ENCODE measurements around the gene A4GALT.

A4GALT gene

DNA sequence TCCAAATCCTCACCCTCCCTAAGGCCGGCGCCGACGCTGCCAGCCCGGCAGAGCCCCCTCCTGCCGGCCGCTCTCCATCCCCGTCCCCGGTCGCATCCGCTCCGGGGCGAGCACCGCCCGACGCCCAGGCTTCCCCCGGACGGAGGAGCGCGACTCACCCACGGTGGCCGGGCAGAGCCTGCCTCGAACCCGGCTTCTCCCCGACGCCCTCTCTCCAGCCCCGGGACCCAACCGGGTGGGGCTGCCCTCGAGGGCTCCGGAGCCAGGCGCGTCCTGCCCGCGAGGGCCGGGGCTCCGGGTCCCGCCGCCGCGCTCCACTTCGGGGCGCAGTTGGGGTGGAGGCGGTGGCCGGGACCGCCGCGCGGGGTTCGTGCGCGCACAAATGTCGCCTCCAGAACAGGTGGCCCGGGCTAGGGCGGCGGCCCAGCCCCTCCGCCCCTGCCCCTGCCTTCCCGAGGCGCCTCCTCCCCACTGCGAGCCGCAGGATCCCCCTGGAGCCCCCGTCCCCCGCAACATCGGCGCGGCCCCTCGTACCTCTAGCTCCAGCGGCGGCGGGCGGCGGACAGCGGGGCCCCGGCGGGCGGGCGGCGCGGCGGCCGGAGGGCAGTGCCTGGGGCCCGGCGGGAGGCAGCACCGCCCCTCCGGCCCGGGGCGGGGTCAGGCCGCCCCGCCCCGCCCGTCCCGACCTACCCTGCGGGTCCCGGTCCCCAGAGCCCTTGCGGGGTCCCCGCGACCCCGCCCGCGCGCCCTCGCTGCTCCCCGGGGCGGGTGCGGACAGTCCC lies at the start of gene A4GALT:
TSS of gene A4GALT (minus strand) at position 608 of the 782 bp plus-strand sequence. CDS start 26,919 bp downstream, outside the sequence.
- TF ChIP-seq CTCF (IDR thresholded peaks at IDR 0.05; ENCODE audit: insufficient read depth, low read depth, low read length, missing control alignments) = no peak
- peak within 1 kb of the TSS; percentile 53 for H3K4me3 ChIP-seq (ENCODE audit: low read length)
- DNase-seq (ENCODE audit: low read depth) = no peak

- DNase-seq (ENCODE audit: low read depth) = no peak
- H3K4me3 ChIP-seq (ENCODE audit: low read length) = no peak overlapping the region
- TF ChIP-seq CTCF (IDR thresholded peaks at IDR 0.05; ENCODE audit: insufficient read depth, low read depth, low read length, missing control alignments) = no peak
These were observed 49.7 kb upstream of the A4GALT start for GRCh38 chr22:42770448-42770726.

DNA sequence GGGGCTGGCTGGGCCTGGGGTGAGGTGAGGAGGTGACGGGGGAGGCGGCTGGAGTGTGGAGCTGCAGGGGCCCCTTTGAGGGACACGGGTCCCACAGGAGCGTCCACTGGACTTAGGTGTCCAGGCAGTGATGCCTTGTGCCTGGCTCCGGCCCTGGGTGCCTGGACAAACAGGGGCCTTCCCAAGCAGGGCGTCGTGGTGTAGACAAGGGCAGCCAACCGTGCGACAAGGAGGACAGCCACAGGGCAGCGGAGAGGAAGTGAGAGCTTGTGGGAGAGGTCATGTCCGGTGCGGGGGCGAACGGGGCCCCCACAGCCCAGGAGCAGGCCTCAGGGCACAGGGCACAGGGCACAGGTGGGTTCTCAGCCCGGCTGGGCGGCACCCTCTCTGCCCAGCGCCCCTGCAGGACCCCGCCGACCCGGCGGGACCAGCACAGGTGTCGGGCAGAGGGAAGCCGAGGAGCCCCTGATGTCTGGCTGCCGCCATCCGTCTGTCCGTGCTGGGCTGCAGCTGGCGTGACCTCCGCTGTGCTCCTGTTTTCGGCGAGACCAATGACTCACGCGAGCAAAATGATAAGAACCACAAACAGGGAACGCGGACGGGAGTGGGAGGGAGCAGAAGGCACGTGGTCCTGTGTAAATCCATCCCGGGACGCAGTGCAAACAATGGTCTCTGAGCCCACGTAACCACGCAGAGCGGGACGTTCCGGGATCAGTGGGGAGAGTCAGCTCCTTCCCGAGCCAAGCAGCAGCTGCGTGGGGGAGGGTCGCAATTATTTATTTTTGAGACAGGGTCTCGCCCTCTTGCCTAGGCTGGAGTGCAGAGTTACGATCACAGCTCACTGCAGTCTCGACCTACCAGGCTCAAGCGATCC lies 49.1 kb upstream of the A4GALT start:
- TF ChIP-seq CTCF (IDR thresholded peaks at IDR 0.05; ENCODE audit: insufficient read depth, low read depth, low read length, missing control alignments) = no peak
- no peak overlapping the region for H3K4me3 ChIP-seq (ENCODE audit: low read length)
- peak; percentile 44 for DNase-seq (ENCODE audit: low read depth)

- TF ChIP-seq CTCF (IDR thresholded peaks at IDR 0.05; ENCODE audit: insufficient read depth, low read depth, low read length, missing control alignments) = no peak
- H3K4me3 ChIP-seq (ENCODE audit: low read length) = no peak overlapping the region
These were observed 48.5 kb upstream of the A4GALT start for GRCh38 chr22:42769238-42769573.

DNA sequence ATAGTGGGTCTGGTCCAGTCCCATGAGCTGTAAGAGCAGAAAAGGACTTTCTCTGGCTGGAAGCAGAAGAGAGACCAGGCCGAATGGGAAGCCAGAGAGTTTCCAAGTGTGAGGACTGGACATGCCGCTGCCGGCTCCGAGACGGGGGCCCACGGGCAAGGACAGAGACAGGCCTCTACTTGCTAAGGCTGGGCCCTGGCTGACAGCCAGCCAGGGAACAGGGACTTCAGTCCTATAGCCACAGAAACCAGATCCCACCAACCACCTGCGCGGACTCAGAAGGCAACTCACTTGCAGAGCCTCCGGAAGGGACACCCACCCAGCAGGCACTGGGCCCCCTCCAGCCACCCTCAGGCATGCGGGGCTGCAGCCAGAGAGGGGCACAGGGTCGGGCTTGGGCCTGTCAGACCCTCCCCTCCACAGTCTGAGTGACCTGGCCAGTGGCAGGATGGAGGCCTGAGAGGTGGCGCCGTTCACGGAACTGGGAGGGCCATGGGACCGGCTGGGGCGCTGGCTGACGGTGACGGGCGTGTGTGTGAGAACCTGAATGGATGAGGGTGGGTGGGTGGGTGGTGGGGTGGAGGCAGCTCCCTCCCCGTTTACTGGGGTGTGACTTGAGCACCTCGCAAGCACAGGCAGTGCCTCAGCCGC lies 47.8 kb upstream of the A4GALT start:
- H3K4me3 ChIP-seq (ENCODE audit: low read length) = no peak overlapping the region
- TF ChIP-seq CTCF (IDR thresholded peaks at IDR 0.05; ENCODE audit: insufficient read depth, low read depth, low read length, missing control alignments) = no peak
- DNase-seq (ENCODE audit: low read depth) = peak; percentile 79

More at GRCh38 chr22:42769238-42769573, 48.5 kb upstream of the A4GALT start:
- no peak for DNase-seq (ENCODE audit: low read depth)

- no peak for TF ChIP-seq CTCF (IDR thresholded peaks at IDR 0.05; ENCODE audit: insufficient read depth, low read depth, low read length, missing control alignments)
- no peak for DNase-seq (ENCODE audit: low read depth)
These were observed 46.2 kb upstream of the A4GALT start for GRCh38 chr22:42766860-42767259.

More at GRCh38 chr22:42766860-42767259, 46.2 kb upstream of the A4GALT start:
- H3K4me3 ChIP-seq (ENCODE audit: low read length) = no peak overlapping the region
